HG03064 (cell line): ENCODE results near the gene TSC22D1.
"Not testable (repeated sequence)": the region's sequence is repeated elsewhere in the genome, so short reads cannot be mapped to it uniquely, and the experiment has no call there.

ENCODE experiments used
- ATAC-seq: cut with Tn5 transposase; IDR thresholded peaks from one replicate; pipeline ENCODE4 v1.9.1; 2021; ENCODE audit warnings: low read depth; ENCODE audit not compliant: unreplicated experiment

Gene TSC22D1

DNA sequence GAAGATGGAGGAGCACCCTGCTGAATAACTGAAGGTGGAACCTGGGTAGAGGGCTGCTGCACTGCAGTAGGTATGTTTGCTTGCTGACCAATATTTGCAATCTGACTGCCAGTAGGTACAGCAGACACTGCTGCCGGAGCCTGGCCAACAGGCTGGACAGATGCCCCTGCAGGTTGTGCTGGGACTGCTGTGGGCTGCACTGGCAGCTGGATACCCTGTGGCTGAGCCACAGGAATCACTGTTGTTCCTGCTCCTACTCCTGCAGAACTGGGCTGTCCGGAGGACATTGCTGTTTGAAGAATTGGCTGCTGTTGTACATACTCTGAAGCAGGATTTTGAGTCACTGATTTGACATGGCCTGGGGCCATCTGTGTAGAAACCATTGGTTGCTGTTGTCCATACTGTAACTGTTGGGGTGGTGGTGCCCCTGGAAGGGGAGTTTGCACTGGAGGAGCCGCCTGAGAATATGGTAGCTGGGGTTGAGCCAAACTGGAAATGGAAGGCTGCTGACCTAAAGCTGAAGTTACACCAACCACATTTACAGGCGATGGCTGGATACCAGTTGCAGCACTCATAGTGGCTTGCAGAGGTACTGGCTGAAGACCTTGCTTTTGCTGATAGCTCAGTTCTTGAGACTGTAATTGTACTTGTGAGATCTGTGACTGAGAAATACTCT, 2.2 kb downstream of the TSC22D1 start:
- no peak for ATAC-seq

- no peak for ATAC-seq
Observed at GRCh38 chr13:44573071-44573470, 3.1 kb downstream of the TSC22D1 start.

DNA sequence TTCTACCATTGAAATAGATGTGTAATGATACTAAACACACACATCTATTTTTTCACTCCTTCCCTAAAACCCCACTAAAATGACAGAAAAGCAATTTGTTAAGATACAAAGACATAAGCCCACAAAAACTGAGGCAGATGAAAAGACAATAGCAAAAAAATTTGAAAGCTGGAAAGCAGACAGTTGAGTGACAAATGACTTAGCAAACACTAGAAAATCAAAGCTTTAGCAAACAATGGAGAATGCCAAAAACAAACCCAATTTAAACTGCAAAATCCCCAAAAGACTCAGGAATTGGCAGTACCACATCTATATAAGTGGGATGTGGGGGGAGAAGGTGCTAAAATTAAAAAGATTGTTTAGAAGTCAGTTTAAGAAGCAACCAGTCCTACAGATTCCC, 9.5 kb downstream of the TSC22D1 start:
- ATAC-seq = no peak

DNA sequence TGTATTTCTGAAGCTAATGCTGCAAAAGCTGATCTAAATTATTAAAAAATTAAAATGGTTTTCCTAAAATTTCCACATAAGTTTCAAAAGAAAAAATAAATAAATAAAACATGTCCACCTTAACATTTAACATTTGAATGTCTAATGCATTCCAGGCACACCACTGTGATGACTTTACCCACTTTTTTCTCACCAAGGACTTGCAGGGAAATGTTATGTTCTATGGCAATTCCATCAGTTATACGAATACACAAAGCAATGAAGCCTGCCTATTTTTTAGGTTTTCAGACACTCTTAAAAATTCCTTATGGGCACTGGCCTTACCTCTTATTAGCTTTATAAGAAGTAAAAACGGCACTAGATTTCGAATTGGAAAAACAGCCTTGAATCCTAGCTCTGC, 10.2 kb downstream of the TSC22D1 start:
- ATAC-seq = no peak

GRCh38 chr13:44564936-44565335, 11.2 kb downstream of the TSC22D1 start:
- ATAC-seq = no peak

- not testable (repeated sequence) for ATAC-seq
Observed at GRCh38 chr13:44562853-44563252, 13.3 kb downstream of the TSC22D1 start.

- ATAC-seq = no peak
Observed at GRCh38 chr13:44561351-44561750, 14.8 kb downstream of the TSC22D1 start.

- ATAC-seq = no peak
Observed at GRCh38 chr13:44557986-44558385, 18.1 kb downstream of the TSC22D1 start.

GRCh38 chr13:44555207-44555606, 20.9 kb downstream of the TSC22D1 start:
- ATAC-seq = no peak

GRCh38 chr13:44549476-44549875, 26.7 kb downstream of the TSC22D1 start:
- ATAC-seq = no peak

- no peak for ATAC-seq
Observed at GRCh38 chr13:44546164-44546563, 30.0 kb downstream of the TSC22D1 start.

DNA sequence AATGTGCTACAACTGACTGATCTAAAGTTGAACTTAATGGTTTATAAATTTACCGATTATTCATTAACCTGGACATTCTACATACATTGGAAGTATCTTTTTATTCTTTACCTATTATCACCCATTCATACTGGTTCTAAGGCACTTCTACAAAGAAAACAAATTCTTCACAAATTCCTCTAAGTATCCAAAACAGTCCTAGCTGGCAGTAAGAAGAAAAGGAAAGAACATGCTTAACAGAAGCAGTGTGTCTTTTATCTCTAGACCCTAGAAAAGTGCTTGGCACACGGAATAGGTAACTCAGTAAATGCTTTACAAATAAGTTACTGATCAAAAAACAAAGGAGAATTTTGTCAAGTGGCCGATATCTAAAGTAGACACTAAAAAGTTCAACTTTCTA, 32.8 kb downstream of the TSC22D1 start:
- no peak for ATAC-seq

DNA sequence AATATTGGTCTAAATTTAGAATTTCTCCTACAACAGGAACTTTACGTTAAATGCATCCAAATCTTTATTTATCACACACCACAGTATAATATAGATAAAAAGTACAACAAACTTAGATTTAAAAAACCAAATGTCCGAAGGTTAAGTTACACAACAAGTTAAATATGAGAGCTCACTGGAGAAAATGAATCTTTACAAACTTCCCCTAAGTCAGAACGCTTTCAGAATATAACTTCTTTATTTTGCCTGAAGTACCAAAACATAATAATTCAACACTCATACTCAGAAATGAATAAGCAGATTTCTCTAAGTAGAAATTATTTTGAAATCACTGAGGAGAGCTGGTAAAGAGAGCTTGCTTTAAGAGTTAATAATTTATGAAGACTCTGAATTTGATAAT, 33.8 kb downstream of the TSC22D1 start:
- ATAC-seq = no peak

DNA sequence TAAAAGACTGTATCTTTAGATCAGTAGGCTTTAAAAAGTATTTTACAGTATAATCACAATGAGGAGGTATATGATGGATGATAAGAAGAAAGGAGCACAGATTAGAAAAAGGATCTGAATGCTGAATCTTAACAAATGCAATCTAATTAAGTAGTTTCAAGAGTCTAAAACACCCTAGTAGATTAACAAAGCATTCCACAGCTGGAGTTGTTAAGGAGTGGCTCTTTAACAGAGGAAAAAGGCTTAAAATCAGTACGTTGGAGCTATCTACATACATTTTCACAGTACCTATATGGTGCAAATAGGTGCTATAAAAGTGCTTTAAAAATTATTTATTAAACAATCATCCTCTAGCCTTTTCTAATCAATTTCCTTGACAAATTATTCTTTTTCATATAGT, 34.5 kb downstream of the TSC22D1 start:
- no peak for ATAC-seq

DNA sequence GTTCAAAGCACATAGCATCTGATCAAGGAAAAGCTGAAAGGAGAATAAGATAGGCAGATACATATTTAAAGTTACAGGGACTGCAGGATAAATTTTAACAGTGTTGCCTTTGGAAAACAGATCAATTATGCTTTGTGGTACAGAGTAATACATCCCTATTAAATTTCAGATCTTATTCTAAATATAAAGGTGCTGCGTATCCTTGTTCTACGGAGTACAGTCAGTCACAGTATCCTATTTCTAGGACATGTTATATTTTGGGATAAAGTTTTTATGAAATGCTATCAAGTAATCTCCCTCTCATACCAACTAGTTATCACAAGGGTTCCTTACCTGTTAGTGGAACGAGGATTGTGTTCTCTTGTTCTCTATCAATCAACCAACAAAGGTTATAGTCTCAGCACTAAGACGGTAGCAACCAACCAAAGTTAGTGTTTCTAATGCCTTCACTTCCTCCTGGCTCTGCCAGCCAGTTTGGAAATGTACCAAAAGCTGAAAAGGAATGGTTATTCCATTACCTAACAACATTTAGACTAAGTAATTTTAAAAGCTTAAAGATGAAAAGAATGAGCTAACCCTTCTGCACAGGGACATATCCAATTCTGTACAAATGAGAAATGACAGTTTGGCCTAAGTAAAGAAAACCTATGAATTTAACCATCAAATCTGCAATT, 35.2 kb downstream of the TSC22D1 start:
- ATAC-seq = no peak

GRCh38 chr13:44537248-44537647, 38.9 kb downstream of the TSC22D1 start:
- ATAC-seq = no peak

DNA sequence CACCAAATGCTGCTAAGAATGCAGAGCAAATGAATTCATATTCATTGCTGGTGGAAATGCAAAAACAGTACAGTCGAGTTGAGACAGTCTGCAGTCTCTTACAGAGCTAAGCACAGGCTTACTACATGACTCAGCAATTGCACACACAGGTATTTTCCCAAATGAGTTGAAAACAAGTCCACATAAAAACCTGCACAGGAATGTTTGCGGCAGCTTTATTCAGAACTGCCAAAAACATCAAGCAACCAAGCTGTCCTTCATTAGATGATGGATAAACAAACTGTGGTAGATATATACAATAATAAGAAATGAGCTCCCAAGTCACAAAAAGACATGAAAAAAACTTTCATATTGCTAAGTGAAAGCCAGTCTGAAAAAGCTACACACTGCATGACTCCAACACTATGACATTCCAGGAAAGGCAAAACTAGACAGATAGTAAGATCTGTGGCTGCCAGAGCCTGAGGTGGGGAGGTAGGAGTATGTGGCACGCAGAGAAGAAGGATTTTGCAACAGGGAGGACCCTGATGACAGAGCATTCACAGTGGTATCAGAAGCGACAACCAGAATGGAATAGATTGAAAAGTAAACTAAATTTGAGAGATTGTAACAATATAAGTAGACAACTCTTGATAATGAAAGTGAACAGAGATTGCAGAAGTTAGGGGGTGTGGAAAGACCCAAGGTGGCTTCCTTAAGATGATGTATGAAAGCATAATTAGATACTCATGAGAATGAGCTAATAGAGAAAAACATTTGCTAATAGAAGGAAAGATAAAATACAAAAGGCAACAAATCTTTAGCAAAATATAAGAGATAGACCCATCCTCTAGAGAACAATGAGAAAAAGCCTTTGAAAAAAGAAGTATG, 52.7 kb downstream of the TSC22D1 start:
- ATAC-seq = no peak

- ATAC-seq = no peak
Observed at GRCh38 chr13:44519642-44520041, 56.5 kb downstream of the TSC22D1 start.

- ATAC-seq = no peak
Observed at GRCh38 chr13:44516771-44517170, 59.4 kb downstream of the TSC22D1 start.

DNA sequence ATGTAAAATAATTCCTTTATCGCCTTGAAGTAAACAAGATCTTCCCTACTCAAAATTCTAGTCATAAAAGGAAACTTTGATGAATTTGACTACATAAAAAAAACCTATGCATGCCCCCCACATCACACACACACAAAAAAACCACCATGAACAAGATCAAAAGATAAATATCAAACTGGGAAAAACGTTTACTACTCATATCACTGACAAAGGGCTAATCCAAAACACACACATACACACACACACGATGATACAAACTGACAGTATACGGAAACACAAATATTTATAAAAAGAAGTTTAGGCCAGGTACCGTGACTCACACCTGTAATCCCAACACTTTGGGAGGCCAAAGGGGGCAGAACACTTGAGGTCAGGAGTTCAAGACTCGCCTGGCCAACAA, 61.9 kb downstream of the TSC22D1 start:
- no peak for ATAC-seq

DNA sequence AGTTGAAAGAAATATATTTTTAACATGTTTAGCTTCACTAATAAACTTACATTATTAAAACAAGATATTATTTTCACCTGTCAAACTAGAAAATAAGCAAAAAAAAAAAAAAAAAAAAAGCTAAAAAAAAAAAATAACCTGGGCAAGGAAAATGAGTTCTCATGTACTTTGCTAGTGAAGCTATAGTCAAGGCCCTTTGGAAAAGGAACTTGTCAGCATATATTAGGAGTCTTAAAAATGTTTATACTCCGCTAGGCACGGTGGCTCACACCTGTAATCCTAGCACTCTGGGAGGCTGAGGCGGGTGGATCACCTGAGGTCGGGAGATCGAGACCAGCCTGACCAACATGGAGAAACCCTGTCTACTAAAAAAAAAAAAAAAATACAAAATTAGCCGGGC, 66.3 kb downstream of the TSC22D1 start:
- ATAC-seq = not testable (repeated sequence)
